Panc1 (cell line): ENCODE measurements around the gene ADAMTS15.

Experiments
- CTCF ChIP-seq: fragments of 450-650 bp; IDR thresholded peaks from 2 replicates; pipeline ENCODE4 v1.5.1; 2017; ENCODE audit warnings: mild to moderate bottlenecking
- POLR2AphosphoS5 ChIP-seq: IDR thresholded peaks from 2 replicates; pipeline ENCODE4 v1.6.1; 2012; ENCODE audit warnings: mild to moderate bottlenecking, low read depth, low read length, moderate library complexity
- REST ChIP-seq, 2 experiments: IDR thresholded peaks; 2 replicates each; pipeline ENCODE4 v1.6.1; 2011 to 2012; ENCODE audit warnings: low read depth in 2 of 2, control low read depth in 1 of 2, low read length in 1 of 2, mild to moderate bottlenecking in 1 of 2, moderate library complexity in 1 of 2; ENCODE audit not compliant: insufficient read depth in 1 of 2
- TCF7L2 ChIP-seq: IDR thresholded peaks from 2 replicates; pipeline ENCODE4 v1.6.1; 2011; ENCODE audit warnings: mild to moderate bottlenecking, low read depth, low read length, inconsistent platforms

- TF ChIP-seq CTCF = no peak
- no peak for TF ChIP-seq REST (IDR thresholded peaks at IDR 0.05; ENCODE audit: insufficient read depth in 1 of 2, low read depth in 2 of 2, low read length in 1 of 2)
- TF ChIP-seq POLR2AphosphoS5 = no peak
- no peak for TF ChIP-seq TCF7L2
Measured at GRCh38 chr11:130448039-130448415, 418 bp upstream of the ADAMTS15 start.
